22Rv1 (cell line): Measurements from ENCODE around the gene ROR1.

Source experiments
- CTCF ChIP-seq: fragments of 450-650 bp; IDR thresholded peaks from 2 replicates; pipeline ENCODE4 v1.5.1; 2017; ENCODE audit warnings: mild to moderate bottlenecking
- ZFX ChIP-seq: fragments of 450-650 bp; IDR thresholded peaks from 2 replicates; pipeline ENCODE4 v1.6.1; 2017; ENCODE audit warnings: antibody characterized with exemption, borderline replicate concordance

- TF ChIP-seq CTCF = no peak
- TF ChIP-seq ZFX = no peak
Observed at GRCh38 chr1:64029037-64029436, 255.2 kb downstream of the ROR1 start.
